GM12801 (cell line): ENCODE data around the gene DDX25.

ENCODE experiments used
- CTCF ChIP-seq: IDR thresholded peaks from one replicate; pipeline ENCODE4 v1.5.1; 2011; ENCODE audit warnings: control low read depth; ENCODE audit not compliant: insufficient read length; ENCODE audit errors: extremely low read depth

Gene DDX25

GRCh38 chr11:125926682-125927081 is 22.4 kb downstream of the DDX25 start:
- TF ChIP-seq CTCF, result no peak

GRCh38 chr11:125929445-125930075 is 25.3 kb downstream of the DDX25 start:
- TF ChIP-seq CTCF, result no peak

- TF ChIP-seq CTCF, result no peak
Observed at GRCh38 chr11:125930076-125930450, 25.8 kb downstream of the DDX25 start.

GRCh38 chr11:125931116-125931515 is 26.8 kb downstream of the DDX25 start:
- TF ChIP-seq CTCF, result no peak

GRCh38 chr11:125931668-125932067 is 27.4 kb downstream of the DDX25 start:
- no peak for TF ChIP-seq CTCF

- TF ChIP-seq CTCF, result no peak
Observed at GRCh38 chr11:125932301-125932700, 28.0 kb downstream of the DDX25 start.

GRCh38 chr11:125933030-125933813 is 28.9 kb downstream of the DDX25 start:
- no peak for TF ChIP-seq CTCF
